GM12801 (cell line): Measurements from ENCODE around the gene JAM3.

Experiments
- TF ChIP-seq, protein P1 (sequence below): IDR thresholded peaks from one replicate; pipeline ENCODE4 v1.5.1; 2011; ENCODE audit warnings: control low read depth; ENCODE audit not compliant: insufficient read length; ENCODE audit errors: extremely low read depth

Gene JAM3

DNA sequence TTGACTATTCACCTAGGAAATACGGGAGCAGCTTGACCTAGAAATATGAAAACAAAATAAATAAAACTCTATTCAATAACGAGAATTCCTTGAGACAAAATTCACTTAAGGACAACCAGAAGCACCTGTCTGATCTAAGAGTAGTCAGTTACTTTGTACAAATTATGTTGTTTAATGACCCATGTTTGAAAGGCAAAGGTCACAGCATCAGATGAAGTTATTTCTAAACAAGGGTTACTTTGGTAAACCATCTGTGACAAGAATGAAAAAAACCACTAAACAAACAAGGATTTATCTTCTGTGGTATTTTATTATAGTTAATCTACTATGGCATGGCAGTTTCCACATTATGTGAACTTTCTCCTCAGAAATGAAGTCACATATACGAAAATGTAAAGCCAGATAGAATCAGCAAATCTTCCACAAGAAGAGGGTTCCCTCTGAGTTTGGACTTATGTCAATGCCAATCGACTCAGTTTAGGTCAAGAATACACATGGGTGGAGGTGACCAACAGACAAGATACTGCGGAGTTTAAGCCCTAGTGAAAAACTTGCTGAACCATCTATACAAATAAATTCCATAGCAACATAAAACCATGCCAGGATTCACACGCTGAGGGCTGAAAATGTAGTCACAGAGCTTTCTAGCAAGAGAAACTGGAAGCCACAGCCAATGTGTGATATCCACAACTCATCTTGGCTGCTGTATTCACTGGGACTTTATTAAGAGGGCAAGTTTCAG, 101.5 kb downstream of the JAM3 start:
- TF ChIP-seq, protein P1, sequence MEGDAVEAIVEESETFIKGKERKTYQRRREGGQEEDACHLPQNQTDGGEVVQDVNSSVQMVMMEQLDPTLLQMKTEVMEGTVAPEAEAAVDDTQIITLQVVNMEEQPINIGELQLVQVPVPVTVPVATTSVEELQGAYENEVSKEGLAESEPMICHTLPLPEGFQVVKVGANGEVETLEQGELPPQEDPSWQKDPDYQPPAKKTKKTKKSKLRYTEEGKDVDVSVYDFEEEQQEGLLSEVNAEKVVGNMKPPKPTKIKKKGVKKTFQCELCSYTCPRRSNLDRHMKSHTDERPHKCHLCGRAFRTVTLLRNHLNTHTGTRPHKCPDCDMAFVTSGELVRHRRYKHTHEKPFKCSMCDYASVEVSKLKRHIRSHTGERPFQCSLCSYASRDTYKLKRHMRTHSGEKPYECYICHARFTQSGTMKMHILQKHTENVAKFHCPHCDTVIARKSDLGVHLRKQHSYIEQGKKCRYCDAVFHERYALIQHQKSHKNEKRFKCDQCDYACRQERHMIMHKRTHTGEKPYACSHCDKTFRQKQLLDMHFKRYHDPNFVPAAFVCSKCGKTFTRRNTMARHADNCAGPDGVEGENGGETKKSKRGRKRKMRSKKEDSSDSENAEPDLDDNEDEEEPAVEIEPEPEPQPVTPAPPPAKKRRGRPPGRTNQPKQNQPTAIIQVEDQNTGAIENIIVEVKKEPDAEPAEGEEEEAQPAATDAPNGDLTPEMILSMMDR: no peak

DNA sequence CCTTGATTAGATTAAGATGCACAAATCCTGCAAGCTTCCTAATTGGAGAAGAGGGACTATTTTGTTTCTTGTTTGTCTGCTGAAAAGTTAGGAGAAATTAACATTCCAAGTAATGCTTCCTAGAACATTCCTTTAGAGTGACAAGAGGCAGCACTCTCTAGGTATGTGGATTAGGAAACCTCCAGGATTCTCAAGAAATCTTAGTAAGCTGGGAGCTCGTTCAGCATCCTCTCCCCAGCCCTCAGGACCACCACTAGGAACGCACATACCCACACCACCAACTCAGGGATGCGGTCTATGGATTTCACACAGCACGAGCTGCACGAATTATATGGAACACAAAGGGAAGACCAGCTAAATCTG, 102.0 kb downstream of the JAM3 start:
- TF ChIP-seq, protein P1: no peak

DNA sequence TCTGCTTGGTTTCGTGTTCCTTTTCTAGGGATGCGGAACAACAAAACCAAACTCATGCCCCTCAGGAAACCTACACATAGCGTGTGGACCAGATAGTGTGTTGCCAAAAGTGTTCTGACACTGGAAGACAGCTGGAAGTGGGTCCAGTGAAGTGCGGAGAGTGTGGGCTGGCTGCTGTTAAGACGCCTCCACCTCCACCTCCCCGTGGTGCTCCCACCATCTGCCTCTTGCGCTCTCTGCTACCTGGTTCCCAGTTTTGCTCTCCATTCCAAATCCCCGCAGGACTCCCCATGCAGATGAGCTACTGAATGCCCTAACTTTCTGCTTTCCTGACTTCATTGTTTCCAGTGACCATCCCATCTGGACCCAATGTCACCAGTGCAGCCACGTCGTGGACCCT, 103.1 kb downstream of the JAM3 start:
- TF ChIP-seq, protein P1: no peak

DNA sequence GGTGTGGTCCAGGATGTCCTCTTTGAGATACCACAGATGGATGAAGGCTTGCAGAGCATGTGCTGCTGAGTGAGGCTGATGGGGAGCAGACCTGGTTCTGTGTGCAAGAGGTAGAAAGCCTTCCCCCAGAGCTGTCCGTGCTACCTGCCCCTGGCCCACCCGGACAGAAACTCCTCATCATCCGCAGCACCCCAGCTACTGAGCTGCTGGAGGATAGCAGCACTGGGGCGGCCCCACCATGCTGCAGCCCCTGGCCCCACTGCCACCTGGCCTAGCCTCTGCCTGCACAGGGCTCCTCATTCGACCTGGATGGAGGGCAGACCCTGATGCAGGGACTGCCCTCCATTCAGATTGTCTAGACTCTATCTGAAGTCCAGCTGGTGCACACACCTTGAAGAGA, 104.4 kb downstream of the JAM3 start:
- TF ChIP-seq, protein P1: no peak

DNA sequence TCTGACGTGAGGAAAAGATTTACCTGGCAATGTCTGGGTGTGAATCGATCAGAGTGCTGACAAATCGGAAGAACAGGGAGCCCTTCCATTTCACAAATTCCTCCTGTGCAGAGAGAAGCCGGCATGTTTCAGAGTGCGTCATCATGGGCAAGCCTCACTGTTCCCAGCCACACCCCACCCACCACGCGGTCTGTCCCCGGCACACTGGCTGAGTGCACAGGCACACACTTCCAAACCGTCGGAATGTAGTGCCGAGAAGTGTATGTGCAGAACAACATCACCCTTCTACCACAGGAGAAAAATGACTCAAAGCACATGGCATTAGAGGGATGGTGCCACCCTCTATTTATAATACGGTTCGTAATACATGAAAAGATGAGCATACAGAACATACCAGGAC, 107.4 kb downstream of the JAM3 start:
- TF ChIP-seq, protein P1: no peak

DNA sequence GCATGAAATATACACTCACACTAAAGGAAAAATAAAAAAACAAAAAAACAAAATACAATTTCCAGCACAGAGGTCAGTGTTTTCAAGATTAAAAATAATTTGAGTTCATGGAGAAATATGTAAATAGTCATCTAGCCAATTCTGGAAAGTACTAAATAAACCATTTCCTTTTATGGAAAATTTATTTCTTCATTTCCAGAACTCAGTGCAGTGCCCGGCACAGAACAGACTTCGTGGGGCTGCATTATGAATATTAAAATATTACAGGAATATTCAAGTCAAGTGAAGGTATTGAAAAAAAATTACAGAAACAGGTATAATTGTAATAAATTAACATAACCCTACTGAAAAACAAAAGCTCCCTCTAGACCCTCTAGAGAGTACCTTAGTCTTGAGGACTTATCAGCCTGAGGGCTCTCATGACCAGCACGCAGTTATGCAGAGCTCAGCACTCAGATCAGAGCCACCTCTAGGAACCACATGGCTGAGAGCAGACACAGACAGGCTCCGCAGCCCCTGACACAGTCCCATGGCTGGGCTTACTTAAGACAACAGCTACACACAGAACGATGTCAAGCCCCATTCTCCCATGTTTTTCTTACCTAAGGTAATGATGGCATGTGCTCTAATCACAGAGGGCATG, 109.3 kb downstream of the JAM3 start:
- TF ChIP-seq, protein P1: no peak

DNA sequence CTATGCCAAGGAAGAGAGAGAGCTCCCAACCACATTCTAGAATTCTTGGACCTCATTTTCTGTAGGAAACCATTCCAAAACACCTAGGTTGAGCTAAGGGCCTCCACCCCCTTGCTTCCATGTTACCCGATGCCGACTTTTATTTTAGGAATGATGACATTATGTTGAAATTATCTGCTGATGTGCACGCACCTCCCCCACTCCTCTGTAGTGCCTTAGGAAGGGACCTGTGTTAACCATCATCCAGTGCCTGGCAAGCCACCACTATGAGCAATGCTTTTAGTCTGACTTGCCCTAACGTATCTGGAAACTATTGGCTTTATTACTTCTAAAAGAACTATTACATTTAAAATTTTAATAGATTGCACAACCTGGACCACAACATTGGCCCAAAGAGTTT, 112.8 kb downstream of the JAM3 start:
- TF ChIP-seq, protein P1: no peak
